ENCODE data around the gene TMUB2. TPM values are rescaled to one million over a fixed set of nuclear protein-coding genes. Genes with fewer than 3 reads are reported as not detected.
"Not testable (repeated sequence)": the region's sequence is repeated elsewhere in the genome, so short reads cannot be mapped to it uniquely, and the experiment has no call there.

Gene TMUB2
- 10 to 100 TPM; 32.1 to 36.9 TPM for total RNA-seq
- polyA plus RNA-seq, result 10 to 100 TPM; 37.5 to 40.2 TPM
- long read RNA-seq, donor 1, transcript TMUB2-201 (3 exons, 2,418 nt), result major isoform, 8 of 28 reads
- long read RNA-seq, donor 1, partial matches to known transcripts, result 12 of 28 reads
- long read RNA-seq, donor 1, other reads (novel, unspliced or antisense), result 0 of 28 reads
- long read RNA-seq, donor 2, partial matches to known transcripts, result 7 of 11 reads
- long read RNA-seq, donor 2, other reads (novel, unspliced or antisense), result 0 of 11 reads
- long read RNA-seq, donor 3, partial matches to known transcripts, result 0 of 9 reads
- long read RNA-seq, donor 3, other reads (novel, unspliced or antisense), result 0 of 9 reads
- long read RNA-seq, donor 4, partial matches to known transcripts, result 0 of 6 reads
- long read RNA-seq, donor 4, other reads (novel, unspliced or antisense), result 0 of 6 reads
- long read RNA-seq, donor 5, transcript TMUB2-201 (3 exons, 2,418 nt), result major isoform, 6 of 22 reads
- long read RNA-seq, donor 5, partial matches to known transcripts, result 10 of 22 reads
- long read RNA-seq, donor 5, other reads (novel, unspliced or antisense), result 0 of 22 reads

DNA sequence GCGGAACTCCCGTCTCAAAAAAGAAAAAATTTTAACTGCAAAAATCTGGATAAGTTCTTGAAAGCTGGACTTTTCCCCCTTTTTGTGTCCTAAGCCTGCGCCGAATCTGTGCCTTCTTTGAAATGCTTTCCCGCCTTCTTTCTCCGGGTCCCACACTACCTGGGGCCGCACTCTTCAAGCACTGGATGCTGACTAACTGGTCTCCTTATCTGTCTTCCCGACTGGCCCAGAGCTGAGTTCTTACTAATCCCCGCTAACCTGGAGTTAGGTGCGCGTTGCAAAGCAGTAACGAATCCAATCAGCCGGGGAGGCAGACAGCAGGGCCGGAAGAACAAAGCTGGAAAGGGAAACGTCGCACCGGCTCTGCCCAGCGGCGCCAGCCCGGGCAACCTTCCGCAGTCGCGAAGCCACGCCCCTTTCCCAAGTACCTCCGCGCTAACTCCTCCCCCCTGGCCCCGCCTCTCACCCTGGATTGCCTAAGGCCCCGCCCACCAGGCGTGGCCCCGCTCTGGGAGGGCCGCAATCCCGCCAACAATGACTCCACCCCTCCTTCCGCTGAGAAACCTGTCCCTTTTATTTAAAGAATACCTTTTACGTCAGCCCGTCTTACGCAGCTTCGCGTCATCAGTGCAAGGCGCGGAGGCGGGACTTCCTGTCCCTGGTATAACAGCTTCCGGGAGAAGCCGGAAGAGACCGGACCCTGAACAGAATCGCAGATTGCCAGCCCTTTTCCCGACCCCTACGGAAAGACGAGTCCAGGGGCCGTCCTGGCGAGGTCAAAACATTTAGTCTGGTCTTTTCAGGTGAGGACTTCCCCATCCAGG, at the start of gene TMUB2:
TMUB2 (plus strand) TSS at position 666 of the 824 bp plus-strand sequence. CDS start 737 bp downstream, outside the sequence.
- ATAC-seq (ENCODE audit: insufficient read depth, low FRiP score) (peak; percentile 96), DNase-seq (peak; percentile 99 to 100 (median 100))
- peaks cover 12 to 24% (median 15%) of the 10 kb centered on the region in 4 donors for H3K36me3 ChIP-seq (ENCODE audit: control insufficient read depth in 4 of 4, insufficient read depth in 4 of 4, low read length in 4 of 4)
- peak within 1 kb of the TSS; percentile 97 for H3K4me3 ChIP-seq
- peak within 1 kb of the TSS; percentile 85 to 91 for H3K27ac ChIP-seq (ENCODE audit: low read depth in 1 of 2, low read length in 1 of 2)
- no peak for TF ChIP-seq CTCF (IDR thresholded peaks at IDR 0.05; ENCODE audit: control extremely low read depth, extremely low read depth)
- 0% methylated on average over 50 of the region's 50 CpGs for WGBS, 2 donors
- peaks cover 0 to 33% (median 7%) of the 10 kb centered on the region in 5 donors for H3K4me1 ChIP-seq (ENCODE audit: control insufficient read depth in 5 of 5, insufficient read depth in 5 of 5, low read length in 5 of 5)
- no peaks in the 10 kb centered on the region for H3K9me3 ChIP-seq (ENCODE audit: control insufficient read depth in 4 of 4, insufficient read depth in 3 of 4, low read length in 3 of 4)
- peak within 1 kb of the TSS; percentile 76 to 95 for H3K9ac ChIP-seq (ENCODE audit: insufficient read depth in 1 of 2, low read length in 2 of 2)
- no peaks in the 10 kb centered on the region for H3K27me3 ChIP-seq (ENCODE audit: control insufficient read depth in 3 of 3, insufficient read depth in 3 of 3, low read length in 2 of 3)

DNA sequence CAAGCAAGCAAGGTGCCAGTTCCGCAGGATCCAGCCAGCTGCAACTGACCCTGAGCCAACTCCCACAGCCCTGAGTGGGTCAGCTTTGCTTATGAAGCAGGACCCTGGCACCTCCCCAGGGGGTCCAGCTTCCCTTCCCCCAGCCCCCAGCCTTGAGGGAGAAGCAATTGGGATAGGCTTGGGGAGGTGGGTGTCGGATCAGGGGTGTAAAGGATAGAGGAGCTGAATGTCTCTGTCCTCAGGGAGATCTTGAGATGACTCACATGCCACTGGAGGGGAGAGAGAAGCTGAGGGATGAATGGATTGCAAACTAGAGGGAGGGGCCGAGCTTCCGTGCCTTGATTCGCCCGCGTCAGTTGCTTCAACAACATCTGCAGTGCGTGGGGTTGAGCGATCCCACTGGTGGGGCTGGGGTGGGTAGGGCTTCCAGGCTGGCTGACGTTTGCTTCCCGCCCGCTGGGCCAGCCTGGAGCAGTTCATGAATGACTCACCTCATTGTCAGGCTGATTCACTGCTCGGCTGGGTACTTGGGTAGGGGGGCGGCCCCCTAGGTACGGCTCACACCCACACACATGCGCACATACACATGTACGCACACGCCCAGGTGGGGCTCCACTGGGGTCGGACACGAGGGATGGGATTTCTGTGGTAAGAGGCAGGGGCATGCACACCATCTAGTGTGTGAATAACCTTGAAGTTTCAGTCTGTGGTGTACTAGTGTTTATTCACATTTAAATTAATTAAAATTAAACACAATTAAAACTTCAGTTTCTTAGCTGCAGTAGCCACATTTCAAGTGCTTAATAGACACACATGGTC, 48.7 kb upstream of the TMUB2 start:
- WGBS, 2 donors, result 12 to 18% methylated on average over 20 of the region's 20 CpGs
- H3K27me3 ChIP-seq (ENCODE audit: control insufficient read depth in 3 of 3, insufficient read depth in 3 of 3, low read length in 2 of 3), result no peaks in the 10 kb centered on the region
- DNase-seq (peak; percentile 52 to 71 (median 71)), ATAC-seq (ENCODE audit: insufficient read depth, low FRiP score) (peak; percentile 88)
- no peaks in the 10 kb centered on the region for H3K36me3 ChIP-seq (ENCODE audit: control insufficient read depth in 4 of 4, insufficient read depth in 4 of 4, low read length in 4 of 4)
- H3K4me1 ChIP-seq (ENCODE audit: control insufficient read depth in 5 of 5, insufficient read depth in 5 of 5, low read length in 5 of 5), result peaks cover 0 to 12% (median 0%) of the 10 kb centered on the region in 5 donors
- no peak overlapping the region for H3K4me3 ChIP-seq
- no peak for TF ChIP-seq CTCF (IDR thresholded peaks at IDR 0.05; ENCODE audit: control extremely low read depth, extremely low read depth)
- H3K9ac ChIP-seq (ENCODE audit: insufficient read depth in 1 of 2, low read length in 2 of 2), result peak overlapping the region in 1 of 2 donors; percentile 38
- H3K9me3 ChIP-seq (ENCODE audit: control insufficient read depth in 4 of 4, insufficient read depth in 3 of 4, low read length in 3 of 4), result no peaks in the 10 kb centered on the region
- peak overlapping the region; percentile 28 to 34 for H3K27ac ChIP-seq (ENCODE audit: low read depth in 1 of 2, low read length in 1 of 2)

- 90 to 95% methylated on average over 8 of the region's 8 CpGs for WGBS, 2 donors
- H3K36me3 ChIP-seq (ENCODE audit: control insufficient read depth in 4 of 4, insufficient read depth in 4 of 4, low read length in 4 of 4); DNase-seq; H3K27me3 ChIP-seq (ENCODE audit: control insufficient read depth in 3 of 3, insufficient read depth in 3 of 3, low read length in 2 of 3); ATAC-seq (ENCODE audit: insufficient read depth, low FRiP score); H3K9me3 ChIP-seq (ENCODE audit: control insufficient read depth in 4 of 4, insufficient read depth in 3 of 4, low read length in 3 of 4); H3K9ac ChIP-seq (ENCODE audit: insufficient read depth in 1 of 2, low read length in 2 of 2); H3K4me3 ChIP-seq; H3K27ac ChIP-seq (ENCODE audit: low read depth in 1 of 2, low read length in 1 of 2): not testable (repeated sequence)
- H3K4me1 ChIP-seq (ENCODE audit: control insufficient read depth in 5 of 5, insufficient read depth in 5 of 5, low read length in 5 of 5), result peaks cover 0 to 12% (median 2%) of the 10 kb centered on the region in 5 donors
Measured at GRCh38 chr17:44143921-44144320, 42.9 kb upstream of the TMUB2 start.

All from lung (tissue), 16 donors.